ENCODE measurements around the gene FMN2.

GRCh38 chr1:240496356-240496755 is 404.7 kb downstream of the FMN2 start:
- TF ChIP-seq, protein P1, sequence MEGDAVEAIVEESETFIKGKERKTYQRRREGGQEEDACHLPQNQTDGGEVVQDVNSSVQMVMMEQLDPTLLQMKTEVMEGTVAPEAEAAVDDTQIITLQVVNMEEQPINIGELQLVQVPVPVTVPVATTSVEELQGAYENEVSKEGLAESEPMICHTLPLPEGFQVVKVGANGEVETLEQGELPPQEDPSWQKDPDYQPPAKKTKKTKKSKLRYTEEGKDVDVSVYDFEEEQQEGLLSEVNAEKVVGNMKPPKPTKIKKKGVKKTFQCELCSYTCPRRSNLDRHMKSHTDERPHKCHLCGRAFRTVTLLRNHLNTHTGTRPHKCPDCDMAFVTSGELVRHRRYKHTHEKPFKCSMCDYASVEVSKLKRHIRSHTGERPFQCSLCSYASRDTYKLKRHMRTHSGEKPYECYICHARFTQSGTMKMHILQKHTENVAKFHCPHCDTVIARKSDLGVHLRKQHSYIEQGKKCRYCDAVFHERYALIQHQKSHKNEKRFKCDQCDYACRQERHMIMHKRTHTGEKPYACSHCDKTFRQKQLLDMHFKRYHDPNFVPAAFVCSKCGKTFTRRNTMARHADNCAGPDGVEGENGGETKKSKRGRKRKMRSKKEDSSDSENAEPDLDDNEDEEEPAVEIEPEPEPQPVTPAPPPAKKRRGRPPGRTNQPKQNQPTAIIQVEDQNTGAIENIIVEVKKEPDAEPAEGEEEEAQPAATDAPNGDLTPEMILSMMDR (IDR thresholded peaks at IDR 0.05) = no peak
- TF ChIP-seq CHD2 (IDR thresholded peaks at IDR 0.05; ENCODE audit: low read length, partially characterized antibody) = no peak
- no peak for TF ChIP-seq CEBPB (IDR thresholded peaks at IDR 0.05)
- no peak for TF ChIP-seq SMC3 (IDR thresholded peaks at IDR 0.05)
- TF ChIP-seq, protein P2, sequence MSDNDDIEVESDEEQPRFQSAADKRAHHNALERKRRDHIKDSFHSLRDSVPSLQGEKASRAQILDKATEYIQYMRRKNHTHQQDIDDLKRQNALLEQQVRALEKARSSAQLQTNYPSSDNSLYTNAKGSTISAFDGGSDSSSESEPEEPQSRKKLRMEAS (IDR thresholded peaks at IDR 0.05) = no peak
- no peak for TF ChIP-seq CBX8 (IDR thresholded peaks at IDR 0.05)
- TF ChIP-seq BCL3 (IDR thresholded peaks at IDR 0.05) = no peak
